Spleen (tissue), 7 donors: ENCODE measurements around the gene FGGY.

Source experiments
- POLR2AphosphoS5 ChIP-seq, 3 donors: sonication (generic); formaldehyde crosslinking; IDR thresholded peaks; one replicate each; pipeline ENCODE4 v1.5.1; 2017; ENCODE audit warnings: antibody characterized with exemption in 3 of 3
- TF ChIP-seq, protein P1 (sequence below), 11 experiments: fragments of 200-600 bp in 7 of 11; fragments of 450-650 bp in 4 of 11; sonication (generic) in 4 of 11; IDR thresholded peaks in 8 of 11; conservative IDR thresholded peaks in 3 of 11; 1 replicate in 7 of 11; 2 replicates in 4 of 11; pipeline versions ENCODE4 v1.4.0 to v1.8.0; 2016 to 2021; ENCODE audit warnings: antibody characterized with exemption in 11 of 11, inconsistent platforms in 4 of 11, mild to moderate bottlenecking in 1 of 11
- donor health status: DM: no; HTN: no; CAD: no; lungs with moderate emphysema.
- donor health status: DM: no; HTN: no; CAD: no.
- donor health status: DM: no; HTN: no; CAD: no.

DNA sequence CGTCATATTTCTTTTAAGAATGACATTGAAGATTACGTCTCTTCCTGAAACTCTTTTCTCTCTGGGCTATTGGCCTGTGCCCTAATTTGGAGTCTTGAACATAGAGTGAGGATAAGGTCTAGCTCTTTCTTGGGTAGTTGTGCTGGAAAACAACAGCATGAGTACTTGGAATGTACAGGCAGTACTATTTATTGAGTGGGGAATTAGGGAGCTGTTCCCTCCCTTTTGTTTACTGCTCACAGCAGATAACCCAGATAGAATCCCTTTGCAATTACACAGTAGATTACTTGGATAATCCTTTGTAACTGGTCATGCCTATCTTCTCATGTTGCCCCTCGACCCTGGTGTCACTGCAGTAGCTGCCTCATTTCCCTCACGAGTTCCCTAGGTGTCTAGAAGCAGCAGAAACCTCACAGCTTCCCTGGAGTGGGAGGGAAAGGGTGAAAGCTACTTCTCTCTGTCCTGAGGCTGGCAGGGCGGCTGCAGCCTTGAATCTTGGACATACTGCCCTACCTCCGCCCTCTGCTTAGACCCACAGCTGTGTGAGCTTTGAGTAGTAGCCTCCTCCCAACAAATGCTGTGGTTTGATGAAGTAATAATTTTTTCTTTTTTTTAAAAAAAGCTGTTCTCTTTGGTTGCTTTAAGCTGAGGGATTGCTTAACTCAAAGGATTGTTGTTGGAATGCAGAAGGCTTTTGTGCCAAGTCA is 70.6 kb downstream of the FGGY start:
- TF ChIP-seq, protein P1, sequence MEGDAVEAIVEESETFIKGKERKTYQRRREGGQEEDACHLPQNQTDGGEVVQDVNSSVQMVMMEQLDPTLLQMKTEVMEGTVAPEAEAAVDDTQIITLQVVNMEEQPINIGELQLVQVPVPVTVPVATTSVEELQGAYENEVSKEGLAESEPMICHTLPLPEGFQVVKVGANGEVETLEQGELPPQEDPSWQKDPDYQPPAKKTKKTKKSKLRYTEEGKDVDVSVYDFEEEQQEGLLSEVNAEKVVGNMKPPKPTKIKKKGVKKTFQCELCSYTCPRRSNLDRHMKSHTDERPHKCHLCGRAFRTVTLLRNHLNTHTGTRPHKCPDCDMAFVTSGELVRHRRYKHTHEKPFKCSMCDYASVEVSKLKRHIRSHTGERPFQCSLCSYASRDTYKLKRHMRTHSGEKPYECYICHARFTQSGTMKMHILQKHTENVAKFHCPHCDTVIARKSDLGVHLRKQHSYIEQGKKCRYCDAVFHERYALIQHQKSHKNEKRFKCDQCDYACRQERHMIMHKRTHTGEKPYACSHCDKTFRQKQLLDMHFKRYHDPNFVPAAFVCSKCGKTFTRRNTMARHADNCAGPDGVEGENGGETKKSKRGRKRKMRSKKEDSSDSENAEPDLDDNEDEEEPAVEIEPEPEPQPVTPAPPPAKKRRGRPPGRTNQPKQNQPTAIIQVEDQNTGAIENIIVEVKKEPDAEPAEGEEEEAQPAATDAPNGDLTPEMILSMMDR (IDR thresholded peaks at IDR 0.05 in 8 of 11, conservative IDR thresholded peaks at IDR 0.05 in 3 of 11), result no peak
- peak in 1 of 3 donors; percentile 43 for TF ChIP-seq POLR2AphosphoS5 (IDR thresholded peaks at IDR 0.05)
